B cell (primary cell): ENCODE measurements around the gene ABHD17C. TPM values are rescaled to one million over a fixed set of nuclear protein-coding genes. Genes with fewer than 3 reads are reported as not detected.

ENCODE experiments used
- ATAC-seq: fragments of 200-7000 bp; cut with Tn5 transposase; one replicate; pipeline ENCODE4 v1.10.0; 2021; ENCODE audit warnings: low read depth, mild to moderate bottlenecking, moderate number of reproducible peaks, moderate library complexity
- CTCF ChIA-PET: fragments of 350-600 bp; sonication (Branson Sonifier 250); formaldehyde crosslinking; loops from one replicate; lab custom pipeline; 2021; ENCODE audit warnings: antibody characterized with exemption, inconsistent platforms; lab: Charles Lee
- POLR2A ChIA-PET: fragments of 350-600 bp; sonication (Branson Sonifier 250); formaldehyde crosslinking; loops from one replicate; lab custom pipeline; 2021; ENCODE audit warnings: antibody characterized with exemption; lab: Charles Lee
- DNase-seq: peaks from one replicate; pipeline ENCODE4 v3.0.0; 2013
- H2AFZ ChIP-seq: 2 replicates; pipeline ENCODE4 v1.6.1; 2012; ENCODE audit warnings: mild to moderate bottlenecking, low read depth, low read length; ENCODE audit not compliant: insufficient read depth, poor library complexity, severe bottlenecking
- H3K27ac ChIP-seq, 2 donors: 1 replicate in 1 of 2; 2 replicates in 1 of 2; pipeline ENCODE4 v1.5.1; 2012 to 2013; ENCODE audit warnings: low read length in 2 of 2, mild to moderate bottlenecking in 2 of 2, moderate library complexity in 1 of 2
- H3K27me3 ChIP-seq, 4 experiments: fragments of 200-600 bp in 1 of 4; sonication (generic) in 1 of 4; replicated peaks in 1 of 4; 1 replicate in 2 of 4; 2 replicates in 2 of 4; pipeline versions ENCODE4 v1.6.1 to v1.7.0; 2013 to 2016; ENCODE audit warnings: low read length in 3 of 4, mild to moderate bottlenecking in 2 of 4, mixed read lengths in 1 of 4, moderate library complexity in 1 of 4; ENCODE audit not compliant: insufficient read depth in 4 of 4, control insufficient read depth in 3 of 4; ENCODE audit errors: control extremely low read depth in 1 of 4
- H3K36me3 ChIP-seq, 2 experiments: replicated peaks in 1 of 2; 1 replicate in 1 of 2; 2 replicates in 1 of 2; pipeline versions ENCODE4 v1.6.1 to v1.7.1; 2013; ENCODE audit warnings: low read length in 1 of 2; ENCODE audit not compliant: insufficient read depth in 2 of 2, control insufficient read depth in 1 of 2; ENCODE audit errors: control extremely low read depth in 1 of 2, extremely low read depth in 1 of 2
- H3K4me1 ChIP-seq, 2 donors: fragments of 200-600 bp in 1 of 2; sonication (generic) in 1 of 2; 1 replicate in 1 of 2; 2 replicates in 1 of 2; pipeline versions ENCODE4 v1.5.1 to v1.6.1; 2013 to 2017; ENCODE audit warnings: low read length in 2 of 2; ENCODE audit not compliant: control insufficient read depth in 2 of 2, insufficient read depth in 2 of 2
- H3K4me2 ChIP-seq: replicated peaks from 2 replicates; pipeline ENCODE3; 2012; ENCODE audit warnings: mild to moderate bottlenecking, low read depth, low read length; ENCODE audit not compliant: poor library complexity, severe bottlenecking
- H3K4me3 ChIP-seq, 5 experiments: fragments of 200-600 bp in 1 of 5; sonication (generic) in 1 of 5; 1 replicate in 3 of 5; 2 replicates in 2 of 5; pipeline versions ENCODE4 v1.5.1 to v1.7.0; 2011 to 2016; ENCODE audit warnings: low read length in 4 of 5, mild to moderate bottlenecking in 4 of 5, low read depth in 2 of 5, control low read depth in 1 of 5, moderate library complexity in 1 of 5; ENCODE audit not compliant: insufficient read depth in 1 of 5; ENCODE audit errors: control extremely low read depth in 1 of 5, extremely low read depth in 1 of 5
- H3K79me2 ChIP-seq: fragments of 200-600 bp; sonication (generic); one replicate; pipeline ENCODE4 v1.6.0; 2016; ENCODE audit warnings: low read length; ENCODE audit not compliant: control insufficient read depth, insufficient read depth
- H3K9ac ChIP-seq: fragments of 200-600 bp; sonication (generic); 2 replicates; pipeline ENCODE4 v1.6.1; 2017; ENCODE audit warnings: mild to moderate bottlenecking, low read length, moderate library complexity
- H3K9me3 ChIP-seq, 3 donors: one replicate each; pipeline versions ENCODE4 v1.6.1 to v1.7.1; 2013; ENCODE audit warnings: low read length in 2 of 3; ENCODE audit not compliant: control insufficient read depth in 2 of 3, insufficient read depth in 1 of 3; ENCODE audit errors: control extremely low read depth in 1 of 3
- H4K20me1 ChIP-seq: 2 replicates; pipeline ENCODE4 v1.6.0; 2012; ENCODE audit warnings: mild to moderate bottlenecking, low read length; ENCODE audit not compliant: insufficient read depth, control insufficient read depth, poor library complexity, severe bottlenecking
- H3K27ac Mint-ChIP-seq: one replicate; pipeline ENCODE4 v1.8.0; 2021; ENCODE audit warnings: mixed read lengths
- H3K27me3 Mint-ChIP-seq: one replicate; pipeline ENCODE4 v1.8.0; 2021; ENCODE audit warnings: mixed read lengths
- H3K4me1 Mint-ChIP-seq: one replicate; pipeline ENCODE4 v1.8.0; 2021; ENCODE audit warnings: mixed read lengths
- H3K4me3 Mint-ChIP-seq: one replicate; pipeline ENCODE4 v1.8.0; 2021; ENCODE audit warnings: mixed read lengths
- H3K9me3 Mint-ChIP-seq: one replicate; pipeline ENCODE4 v1.8.0; 2022; ENCODE audit warnings: mixed read lengths; ENCODE audit not compliant: insufficient read depth
- EZH2 ChIP-seq: IDR thresholded peaks from 2 replicates; pipeline ENCODE4 v1.6.1; 2012; ENCODE audit warnings: borderline replicate concordance, low read depth, mild to moderate bottlenecking, moderate library complexity, low read length; ENCODE audit not compliant: insufficient read depth, poor library complexity, severe bottlenecking
- WGBS: methylation state at CpG from one replicate; pipeline ENCODE4 v1.1.5; 2013; ENCODE audit warnings: missing lambda C conversion rate; ENCODE audit not compliant: insufficient coverage; 5-methylcytosine and 5-hydroxymethylcytosine counted together
- intact Hi-C: fragments of 100-400 bp; cut with micrococcal nuclease; formaldehyde crosslinking; loops from one replicate; pipeline ENCODE4 v1.10.0; 2022
- polyA plus RNA-seq: library from polyadenylated mRNA; depleted of rRNA; stranded (reverse); fragments of >200 nt; gene quantifications from 2 replicates; pipeline ENCODE4 v1.2.3, GENCODE V29; 2012
- total RNA-seq, 2 donors: library from RNA; stranded (reverse); fragments of 120-200 nt in 1 of 2; gene quantifications; 1 replicate in 1 of 2; 2 replicates in 1 of 2; pipeline versions ENCODE4 v1.2.3 to v1.2.4, GENCODE V29; 2013 to 2022
- TF ChIP-seq, protein P1 (sequence below): fragments of 200-600 bp; IDR thresholded peaks from one replicate; pipeline ENCODE4 v1.8.0; 2022; ENCODE audit warnings: antibody characterized with exemption, mild to moderate bottlenecking

The ABHD17C gene
- total and polyA plus RNA-seq, 2 donors (not counting 1 experiment from before 2014, with no cell fraction given), result 0.78 to 1.9 TPM

GRCh38 chr15:80660119-80660518, 35.0 kb upstream of the ABHD17C start:
- H3K27ac ChIP-seq, result no peak overlapping the region
- ATAC-seq (no peak), DNase-seq (no peak)
- H3K4me3 ChIP-seq, result no peak overlapping the region
- intact Hi-C loops, result no loop called here
- no peaks in the 10 kb centered on the region for H3K79me2 ChIP-seq
- no peaks in the 10 kb centered on the region for H4K20me1 ChIP-seq
- Mint-ChIP-seq H3K4me3 (no peak overlapping the region), H3K9me3 (peaks cover 3% of the 10 kb centered on the region), H3K27ac (no peak overlapping the region), H3K27me3 (peaks cover 17% of the 10 kb centered on the region), H3K4me1 (no peaks in the 10 kb centered on the region)
- peaks cover 0 to 6% (median 0%) of the 10 kb centered on the region in 3 donors for H3K9me3 ChIP-seq
- H3K4me2 ChIP-seq, result no peak overlapping the region
- ChIA-PET CTCF (interaction anchor here (1.1 to 1.3 kb wide), 2 partner anchors 9 to 92 kb away, joined by 3 to 4 read pairs; no protein-coding TSS in a partner anchor), POLR2A (no interaction called here)
- no peaks in the 10 kb centered on the region for H3K27me3 ChIP-seq
- H3K9ac ChIP-seq, result no peak overlapping the region
- H3K36me3 ChIP-seq, result no peaks in the 10 kb centered on the region
- TF ChIP-seq, protein P1, sequence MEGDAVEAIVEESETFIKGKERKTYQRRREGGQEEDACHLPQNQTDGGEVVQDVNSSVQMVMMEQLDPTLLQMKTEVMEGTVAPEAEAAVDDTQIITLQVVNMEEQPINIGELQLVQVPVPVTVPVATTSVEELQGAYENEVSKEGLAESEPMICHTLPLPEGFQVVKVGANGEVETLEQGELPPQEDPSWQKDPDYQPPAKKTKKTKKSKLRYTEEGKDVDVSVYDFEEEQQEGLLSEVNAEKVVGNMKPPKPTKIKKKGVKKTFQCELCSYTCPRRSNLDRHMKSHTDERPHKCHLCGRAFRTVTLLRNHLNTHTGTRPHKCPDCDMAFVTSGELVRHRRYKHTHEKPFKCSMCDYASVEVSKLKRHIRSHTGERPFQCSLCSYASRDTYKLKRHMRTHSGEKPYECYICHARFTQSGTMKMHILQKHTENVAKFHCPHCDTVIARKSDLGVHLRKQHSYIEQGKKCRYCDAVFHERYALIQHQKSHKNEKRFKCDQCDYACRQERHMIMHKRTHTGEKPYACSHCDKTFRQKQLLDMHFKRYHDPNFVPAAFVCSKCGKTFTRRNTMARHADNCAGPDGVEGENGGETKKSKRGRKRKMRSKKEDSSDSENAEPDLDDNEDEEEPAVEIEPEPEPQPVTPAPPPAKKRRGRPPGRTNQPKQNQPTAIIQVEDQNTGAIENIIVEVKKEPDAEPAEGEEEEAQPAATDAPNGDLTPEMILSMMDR, result no peak
- no peak for TF ChIP-seq EZH2
- no peaks in the 10 kb centered on the region for H3K4me1 ChIP-seq
- no peak overlapping the region for H2AFZ ChIP-seq

DNA sequence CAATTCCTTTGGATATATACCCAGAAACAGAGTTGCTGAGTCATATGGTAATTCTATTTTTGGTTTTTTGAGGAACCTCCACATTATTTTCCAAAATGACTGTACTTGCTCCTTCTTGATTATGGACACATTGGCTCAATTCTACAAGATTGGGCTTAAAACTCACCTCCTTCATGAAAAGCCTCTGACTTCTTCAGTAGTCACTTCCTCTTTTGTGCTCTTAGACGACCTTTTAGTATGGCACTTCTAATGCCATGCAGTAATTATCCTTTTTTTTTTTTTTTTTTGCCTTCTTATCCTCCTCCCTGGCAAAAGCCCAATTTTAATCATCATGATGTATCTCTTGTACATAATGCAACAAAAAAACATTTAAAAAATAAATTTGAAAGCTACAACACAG, 33.0 kb upstream of the ABHD17C start:
- POLR2A ChIA-PET, result no interaction called here
- Histone ChIP-seq H3K9ac (no peak overlapping the region), H3K27ac (no peak overlapping the region), H3K4me1 (no peaks in the 10 kb centered on the region), H4K20me1 (no peaks in the 10 kb centered on the region), H2AFZ (no peak overlapping the region), H3K79me2 (no peaks in the 10 kb centered on the region), H3K27me3 (no peaks in the 10 kb centered on the region), H3K36me3 (no peaks in the 10 kb centered on the region), H3K4me3 (no peak overlapping the region), H3K9me3 (no peaks in the 10 kb centered on the region), H3K4me2 (no peak overlapping the region)
- H3K9me3 Mint-ChIP-seq, result no peaks in the 10 kb centered on the region
- peaks cover 20% of the 10 kb centered on the region for H3K27me3 Mint-ChIP-seq
- TF ChIP-seq EZH2, result no peak
- TF ChIP-seq, protein P1, result no peak
- DNase-seq (peak; percentile 6), ATAC-seq (no peak)
- H3K4me1 Mint-ChIP-seq, result no peaks in the 10 kb centered on the region
- 0% methylated on average over 1 of the region's 1 CpG for WGBS
- intact Hi-C loops, result no loop called here
- CTCF ChIA-PET, result no interaction called here
- H3K4me3 Mint-ChIP-seq, result no peak overlapping the region
- H3K27ac Mint-ChIP-seq, result no peak overlapping the region
